NCI-H1436 (cell line): ENCODE data around the gene ZNF273.
A peak's percentile ranks its signal among the peaks of the same experiment; 100 is the strongest.
"Not testable (repeated sequence)": the region's sequence is repeated elsewhere in the genome, so short reads cannot be mapped to it uniquely, and the experiment has no call there.

Experiments
- DNase-seq: peaks from one replicate; lab custom pipeline; 2025; lab: John Stamatoyannopoulos, UW

Gene ZNF273

GRCh38 chr7:64902806-64903721 is at the start of gene ZNF273:
ZNF273 (plus strand) TSS chr7:64903273; CDS start chr7:64903318, 45 bp downstream.
- peak; percentile 92 for DNase-seq

GRCh38 chr7:64853679-64854078 is 49.4 kb upstream of the ZNF273 start:
- DNase-seq: no peak

DNA sequence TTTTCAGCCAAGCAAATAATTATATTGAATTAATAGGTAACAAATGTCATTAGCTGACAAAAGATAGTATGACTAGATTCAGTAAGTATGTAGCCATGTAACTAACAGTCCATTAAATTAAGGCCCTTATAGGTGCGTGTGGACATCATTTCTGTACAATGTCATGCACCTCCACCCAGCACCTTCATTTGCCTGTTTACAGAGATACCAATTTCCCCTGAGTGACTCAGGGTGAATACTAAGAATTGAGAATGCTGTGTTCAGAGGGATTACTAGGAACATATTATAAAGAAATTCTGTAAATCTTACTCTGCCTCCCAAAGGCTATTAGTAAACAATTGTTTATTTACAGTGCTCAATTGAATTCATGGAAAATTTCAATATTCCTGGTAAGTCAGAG is 48.1 kb upstream of the ZNF273 start:
- no peak for DNase-seq

- DNase-seq: no peak
Observed at GRCh38 chr7:64863021-64863420, 40.1 kb upstream of the ZNF273 start.

- DNase-seq: not testable (repeated sequence)
Observed at GRCh38 chr7:64863530-64863929, 39.5 kb upstream of the ZNF273 start.

DNA sequence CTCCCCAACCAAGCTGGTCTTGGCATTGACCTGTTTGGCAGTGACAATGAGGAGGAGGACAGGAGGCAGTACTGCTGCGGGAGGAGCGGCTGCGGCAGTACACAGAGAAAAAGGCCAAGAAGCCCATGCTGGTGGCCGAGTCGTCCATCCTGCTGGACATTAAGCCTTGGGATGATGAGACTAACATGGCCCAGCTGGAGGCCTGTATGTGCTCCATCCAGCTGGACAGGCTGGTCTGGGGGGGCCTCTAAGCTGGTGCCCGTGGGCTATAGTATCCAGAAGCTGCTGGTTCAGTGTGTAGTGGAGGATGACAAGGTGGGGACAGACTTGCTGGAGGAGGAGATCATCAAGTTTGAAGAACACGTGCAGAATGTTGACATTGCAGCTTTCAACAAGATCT is 39.1 kb upstream of the ZNF273 start:
- no peak for DNase-seq

GRCh38 chr7:64867863-64868440 is 35.1 kb upstream of the ZNF273 start:
- no peak for DNase-seq

DNA sequence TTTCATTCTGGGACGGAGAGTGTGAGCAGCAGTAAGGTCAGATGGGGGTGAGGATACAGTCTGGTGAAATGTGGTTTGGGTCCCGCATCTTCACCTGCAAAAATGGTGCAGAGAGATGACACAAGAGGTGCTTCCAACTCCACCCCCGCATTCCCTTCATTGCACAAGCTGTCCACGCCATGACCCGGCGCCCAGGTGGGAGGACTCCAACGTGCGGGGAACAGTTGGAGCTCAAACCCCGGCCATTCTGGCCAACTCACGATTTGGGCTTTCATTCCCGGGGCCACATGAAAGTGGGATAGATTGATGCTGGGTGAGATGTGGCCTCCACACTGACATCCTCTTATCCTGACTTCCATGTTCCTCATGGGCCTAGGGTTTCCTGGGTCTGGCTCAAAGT is 34.6 kb upstream of the ZNF273 start:
- no peak for DNase-seq

DNA sequence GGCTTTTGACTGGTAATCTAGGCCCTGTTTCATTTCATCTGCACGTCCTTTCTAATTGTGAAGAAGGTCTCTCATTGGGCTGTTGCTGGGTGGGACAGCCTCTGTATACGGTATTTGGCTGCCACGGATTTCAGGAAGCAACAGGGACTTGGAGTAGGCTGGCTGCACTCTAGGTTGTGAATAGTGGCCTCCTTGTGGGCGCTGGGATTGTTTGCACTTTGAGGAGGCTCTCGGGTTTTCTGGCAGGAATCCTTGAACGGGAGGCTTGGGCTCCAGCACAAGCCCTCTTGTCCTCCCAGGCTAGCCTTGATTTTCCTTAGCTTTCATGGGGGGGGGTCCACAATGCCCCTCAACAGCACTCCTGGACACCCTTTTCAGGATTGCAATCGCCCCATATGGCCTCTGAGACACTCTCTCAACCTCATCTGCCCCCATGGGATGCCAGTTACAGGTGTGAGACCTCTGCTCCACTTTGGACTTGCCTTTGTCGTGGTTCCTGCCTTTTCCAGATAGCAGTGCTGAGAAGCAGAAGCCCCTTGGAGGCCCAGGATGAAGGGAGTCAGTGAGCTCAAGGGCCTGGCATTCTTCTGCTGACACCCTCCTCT is 33.9 kb upstream of the ZNF273 start:
- DNase-seq: no peak

DNA sequence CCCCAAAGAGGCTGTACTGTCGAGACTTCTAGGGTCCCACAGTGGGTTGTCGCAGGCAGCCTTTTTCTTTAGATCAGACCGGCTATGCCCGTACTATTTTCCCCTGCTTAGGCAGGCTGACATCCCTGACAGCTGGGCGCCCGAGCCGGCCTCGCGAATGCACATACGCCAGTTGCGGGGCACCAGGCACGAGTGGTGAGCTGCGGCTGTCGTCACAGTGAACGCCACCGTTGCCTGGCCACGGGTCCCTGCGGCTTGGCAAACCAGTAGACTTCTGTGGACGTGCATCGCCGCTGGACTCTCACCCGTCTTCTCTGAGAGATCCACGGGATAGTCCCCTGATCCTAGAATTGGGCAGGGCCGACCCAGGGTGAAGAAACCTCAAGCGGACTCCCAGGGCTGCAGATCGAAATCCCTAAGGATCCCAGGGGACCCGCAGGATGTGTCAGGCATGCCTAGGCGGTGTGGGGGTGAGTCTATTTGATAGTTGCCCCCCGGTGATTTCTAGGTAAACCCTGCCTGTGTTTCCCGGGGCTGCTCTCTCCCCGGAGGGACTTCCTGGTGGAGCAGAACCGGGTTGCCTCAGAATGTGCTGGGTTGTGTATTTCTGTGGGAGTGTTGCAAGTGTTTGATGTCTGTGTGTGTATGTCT is 33.0 kb upstream of the ZNF273 start:
- no peak for DNase-seq

- no peak for DNase-seq
Observed at GRCh38 chr7:64870656-64871055, 32.4 kb upstream of the ZNF273 start.

GRCh38 chr7:64871761-64872160 is 31.3 kb upstream of the ZNF273 start:
- no peak for DNase-seq

DNA sequence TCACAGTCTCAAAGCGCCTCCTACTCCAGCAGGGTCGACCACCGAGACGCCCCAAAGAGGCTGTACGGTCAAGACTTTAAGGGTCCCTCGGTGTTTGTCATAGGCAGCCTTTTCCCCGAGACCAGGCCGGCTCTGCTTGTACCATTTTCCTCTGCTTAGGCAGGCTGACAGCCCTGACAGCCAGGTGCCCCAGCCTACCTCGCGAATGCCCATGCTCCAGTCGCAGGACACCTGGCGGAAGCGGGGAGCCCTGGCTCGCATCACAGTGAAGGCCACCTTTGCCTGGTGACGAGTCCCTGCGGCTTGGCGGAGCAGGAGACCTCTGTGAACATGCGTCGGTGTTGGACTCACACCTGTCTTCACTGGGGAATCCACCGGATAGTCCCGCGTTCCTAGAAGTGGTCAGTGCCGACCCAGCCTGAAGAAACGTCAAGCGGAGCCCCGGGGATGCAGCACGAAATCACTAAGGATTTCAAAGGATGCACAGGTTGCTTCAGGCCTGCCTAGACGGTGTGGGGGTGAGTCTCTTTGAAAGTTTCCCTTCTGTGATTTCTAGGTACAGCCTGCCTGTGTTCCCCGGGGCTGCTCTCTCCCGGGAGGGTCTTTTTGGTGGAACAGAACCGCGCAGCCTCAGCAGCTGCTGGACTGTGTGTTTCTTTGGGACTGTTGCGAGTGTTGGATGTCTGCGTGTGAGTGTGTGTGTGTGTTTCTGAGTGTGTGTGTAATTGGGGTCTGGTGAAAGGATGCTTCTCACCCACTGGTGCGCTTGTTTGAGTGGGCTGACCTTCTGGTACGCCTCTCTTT is 30.5 kb upstream of the ZNF273 start:
- DNase-seq: no peak

GRCh38 chr7:64873155-64873500 is 29.9 kb upstream of the ZNF273 start:
- DNase-seq: no peak

- DNase-seq: no peak
Observed at GRCh38 chr7:64873517-64873916, 29.6 kb upstream of the ZNF273 start.

DNA sequence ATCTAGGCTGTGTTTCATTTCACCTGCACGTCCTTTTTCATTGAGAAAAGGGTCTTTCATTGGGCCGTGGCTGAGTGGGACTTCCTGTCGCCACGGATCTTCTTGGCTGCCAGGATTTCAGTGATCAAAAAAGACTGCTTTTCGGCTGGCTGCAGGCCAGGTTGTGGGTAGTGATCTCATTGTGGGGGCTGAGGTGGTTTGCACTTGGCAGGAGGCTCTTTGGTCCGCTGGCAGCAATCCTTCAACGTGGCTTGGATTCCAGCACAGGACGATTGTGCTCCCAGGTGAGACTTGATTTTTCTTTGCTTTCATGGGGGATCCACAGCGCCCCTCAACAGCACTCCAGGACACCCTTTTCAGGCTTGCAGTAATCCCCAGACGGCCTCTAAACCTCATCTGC is 29.0 kb upstream of the ZNF273 start:
- DNase-seq: no peak

GRCh38 chr7:64874562-64875250 is 28.4 kb upstream of the ZNF273 start:
- DNase-seq: peak; percentile 37

DNA sequence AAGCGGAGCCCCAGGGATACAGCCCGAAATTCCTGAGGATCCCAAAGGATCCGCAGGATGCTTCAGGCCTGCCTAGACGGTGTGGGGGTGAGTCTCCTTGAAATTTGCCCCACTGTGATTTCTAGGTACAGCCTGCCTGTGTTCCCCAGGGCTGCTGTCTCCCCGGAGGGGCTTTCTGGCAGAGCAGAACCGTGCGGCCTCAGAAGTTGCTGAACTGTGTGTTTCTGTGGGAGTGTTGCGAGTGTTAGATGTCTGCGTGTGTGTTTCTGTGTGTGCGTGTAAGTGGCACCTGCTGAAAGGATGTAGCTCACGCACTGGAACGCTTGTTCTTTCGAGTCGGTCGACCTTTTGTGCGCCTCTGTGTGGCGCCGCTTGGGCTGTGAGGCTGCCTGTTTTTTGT is 27.8 kb upstream of the ZNF273 start:
- no peak for DNase-seq

DNA sequence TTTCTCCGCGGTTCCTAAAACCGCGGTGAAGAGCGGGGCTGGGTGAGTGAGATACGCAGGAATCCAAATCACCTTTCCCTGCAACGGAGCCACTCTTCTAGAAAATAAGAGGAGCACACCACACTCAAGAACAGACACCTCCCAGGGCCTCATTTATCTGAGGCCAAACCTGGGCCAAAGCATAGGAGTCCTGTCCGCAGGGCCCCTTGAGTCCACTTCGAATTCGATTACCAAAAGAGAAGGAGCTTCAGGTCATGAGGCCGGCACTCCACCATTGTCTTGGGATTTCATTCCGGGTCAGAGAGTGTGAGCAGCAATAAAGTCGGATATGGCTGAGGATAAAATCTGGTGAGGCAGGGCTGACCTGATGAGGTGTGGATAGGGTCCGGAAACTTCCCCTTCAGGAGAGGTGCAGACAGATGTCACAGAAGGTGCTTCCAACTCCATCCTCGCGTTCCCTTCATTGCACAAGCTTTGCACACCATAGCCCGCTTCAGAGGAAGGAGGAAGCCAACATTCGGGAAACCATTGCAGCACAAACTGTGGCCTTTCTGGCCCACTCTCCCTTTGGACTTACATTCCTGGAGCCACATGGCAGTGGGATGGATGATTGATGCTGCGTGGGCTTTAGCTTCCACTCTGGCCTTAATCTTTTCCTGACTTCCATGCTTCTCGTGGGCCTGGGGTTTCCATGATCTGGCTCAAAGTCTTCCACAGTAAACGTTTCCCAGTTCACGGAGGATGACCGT is 27.2 kb upstream of the ZNF273 start:
- no peak for DNase-seq
